ENCODE results near the gene R3HDM1.

DNA sequence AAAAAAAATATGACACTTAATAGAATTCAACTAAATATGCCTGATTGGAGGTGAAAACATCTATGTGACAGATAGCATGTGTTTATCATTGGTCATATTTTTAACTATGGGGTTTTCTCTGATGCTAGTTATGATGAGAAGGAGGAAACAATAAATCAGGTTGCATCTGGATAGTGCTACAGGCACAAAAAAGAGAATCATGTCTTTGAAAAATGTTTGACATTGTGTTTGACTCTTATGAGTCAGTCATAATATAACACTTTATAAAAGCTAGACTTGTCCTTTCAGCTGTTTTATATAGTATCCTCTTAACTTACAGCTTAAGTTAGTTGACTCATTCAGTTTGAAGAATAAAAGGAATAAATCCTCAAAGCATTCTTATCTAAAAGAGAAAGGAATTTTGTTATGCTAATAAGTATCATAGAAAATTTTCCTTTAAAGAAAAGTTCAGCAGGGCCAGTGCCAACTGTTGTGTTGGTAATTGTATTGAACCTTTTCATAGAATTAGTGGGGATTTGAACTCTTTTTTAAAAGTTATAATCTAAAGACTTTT, 131.9 kb downstream of the R3HDM1 start:
- no peak for TF ChIP-seq EP300 (IDR thresholded peaks at IDR 0.05)
- TF ChIP-seq, protein P1, sequence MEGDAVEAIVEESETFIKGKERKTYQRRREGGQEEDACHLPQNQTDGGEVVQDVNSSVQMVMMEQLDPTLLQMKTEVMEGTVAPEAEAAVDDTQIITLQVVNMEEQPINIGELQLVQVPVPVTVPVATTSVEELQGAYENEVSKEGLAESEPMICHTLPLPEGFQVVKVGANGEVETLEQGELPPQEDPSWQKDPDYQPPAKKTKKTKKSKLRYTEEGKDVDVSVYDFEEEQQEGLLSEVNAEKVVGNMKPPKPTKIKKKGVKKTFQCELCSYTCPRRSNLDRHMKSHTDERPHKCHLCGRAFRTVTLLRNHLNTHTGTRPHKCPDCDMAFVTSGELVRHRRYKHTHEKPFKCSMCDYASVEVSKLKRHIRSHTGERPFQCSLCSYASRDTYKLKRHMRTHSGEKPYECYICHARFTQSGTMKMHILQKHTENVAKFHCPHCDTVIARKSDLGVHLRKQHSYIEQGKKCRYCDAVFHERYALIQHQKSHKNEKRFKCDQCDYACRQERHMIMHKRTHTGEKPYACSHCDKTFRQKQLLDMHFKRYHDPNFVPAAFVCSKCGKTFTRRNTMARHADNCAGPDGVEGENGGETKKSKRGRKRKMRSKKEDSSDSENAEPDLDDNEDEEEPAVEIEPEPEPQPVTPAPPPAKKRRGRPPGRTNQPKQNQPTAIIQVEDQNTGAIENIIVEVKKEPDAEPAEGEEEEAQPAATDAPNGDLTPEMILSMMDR (IDR thresholded peaks at IDR 0.05): no peak
- TF ChIP-seq POLR2A (IDR thresholded peaks at IDR 0.05): no peak
